H1 (cell line): ENCODE results near the gene FAM181B. TPM values are rescaled to one million over a fixed set of nuclear protein-coding genes. Genes with fewer than 3 reads are reported as not detected.

Source experiments
- CTCF ChIA-PET: fragments of 300-600 bp; sonication (Branson Sonifier 250); formaldehyde crosslinking; loops from one replicate; lab custom pipeline; 2021; ENCODE audit not compliant: partially characterized antibody; lab: Charles Lee
- POLR2A ChIA-PET: fragments of 300-600 bp; sonication (Branson Sonifier 250); formaldehyde crosslinking; loops from one replicate; lab custom pipeline; 2021; ENCODE audit warnings: inconsistent platforms; ENCODE audit not compliant: partially characterized antibody; lab: Charles Lee
- DNase-seq, 2 experiments: peaks; one replicate each; pipeline versions ENCODE4 v3.0.0 to v3.0.0-alpha.2; 2010 to 2022; ENCODE audit warnings: low spot score in 2 of 2, low read depth in 1 of 2, mixed read lengths in 1 of 2
- FAIRE-seq: peaks from 2 replicates; lab custom pipeline; 2011; peaks lifted over from hg19 to GRCh38; lab: Jason Lieb, UNC
- H2AFZ ChIP-seq: 2 replicates; pipeline ENCODE4 v1.8.1; 2012; ENCODE audit warnings: low read length, inconsistent platforms
- H2AK5ac ChIP-seq: 2 replicates; pipeline ENCODE4 v1.6.1; 2013; ENCODE audit warnings: low read depth, low read length
- H2BK120ac ChIP-seq: replicated peaks from 2 replicates; pipeline ENCODE3; 2013; ENCODE audit warnings: low read depth, low read length, inconsistent platforms
- H2BK12ac ChIP-seq: 2 replicates; pipeline ENCODE4 v1.6.1; 2013; ENCODE audit warnings: low read depth, low read length
- H2BK15ac ChIP-seq: 2 replicates; pipeline ENCODE4 v1.6.1; 2013; ENCODE audit warnings: low read length
- H2BK20ac ChIP-seq: 2 replicates; pipeline ENCODE4 v1.6.1; 2013; ENCODE audit warnings: low read length
- H2BK5ac ChIP-seq: 2 replicates; pipeline ENCODE4 v1.6.1; 2013; ENCODE audit warnings: low read depth, low read length
- H3K14ac ChIP-seq: 2 replicates; pipeline ENCODE4 v1.6.1; 2013; ENCODE audit warnings: inconsistent platforms; ENCODE audit not compliant: insufficient read length
- H3K18ac ChIP-seq: 2 replicates; pipeline ENCODE4 v1.6.1; 2013; ENCODE audit warnings: low read length; ENCODE audit errors: extremely low read depth
- H3K23ac ChIP-seq: 2 replicates; pipeline ENCODE4 v1.6.1; 2013; ENCODE audit warnings: inconsistent platforms; ENCODE audit not compliant: insufficient read length
- H3K23me2 ChIP-seq: 2 replicates; pipeline ENCODE4 v1.6.1; 2013; ENCODE audit warnings: low read depth, low read length
- H3K27ac ChIP-seq: 2 replicates; pipeline ENCODE4 v1.6.1; 2011; ENCODE audit warnings: low read depth, low read length, inconsistent platforms
- H3K27me3 ChIP-seq, 4 experiments: replicated peaks in 1 of 4; 1 replicate in 1 of 4; 2 replicates in 3 of 4; pipeline versions ENCODE4 v1.6.1 to v1.8.1; 2011 to 2013; ENCODE audit warnings: low read length in 3 of 4, mild to moderate bottlenecking in 3 of 4, inconsistent platforms in 2 of 4, mixed read lengths in 2 of 4, moderate library complexity in 1 of 4; ENCODE audit not compliant: control insufficient read depth in 3 of 4, insufficient read depth in 3 of 4; ENCODE audit errors: extremely low read depth in 1 of 4
- H3K36me3 ChIP-seq, 4 experiments: 2 replicates each; pipeline versions ENCODE4 v1.6.1 to v1.8.1; 2011 to 2013; ENCODE audit warnings: mild to moderate bottlenecking in 4 of 4, low read length in 3 of 4, moderate library complexity in 2 of 4, control low read depth in 1 of 4, inconsistent platforms in 1 of 4; ENCODE audit not compliant: insufficient read depth in 4 of 4, control insufficient read depth in 2 of 4
- H3K4ac ChIP-seq: replicated peaks from 2 replicates; pipeline ENCODE3; 2013; ENCODE audit warnings: low read length, low read depth, mixed read lengths, inconsistent platforms; ENCODE audit not compliant: insufficient read length
- H3K4me1 ChIP-seq, 4 experiments: replicated peaks in 1 of 4; 1 replicate in 1 of 4; 2 replicates in 3 of 4; pipeline versions ENCODE4 v1.6.1 to v1.8.1; 2011 to 2013; ENCODE audit warnings: low read length in 3 of 4, inconsistent platforms in 2 of 4, mixed read lengths in 1 of 4; ENCODE audit not compliant: insufficient read depth in 4 of 4, control insufficient read depth in 3 of 4
- H3K4me2 ChIP-seq, 2 experiments: 2 replicates each; pipeline versions ENCODE4 v1.6.1 to v1.8.1; 2011 to 2013; ENCODE audit warnings: low read depth in 2 of 2, low read length in 2 of 2, control low read depth in 1 of 2, inconsistent platforms in 1 of 2, mild to moderate bottlenecking in 1 of 2; ENCODE audit not compliant: insufficient read depth in 1 of 2
- H3K4me3 ChIP-seq, 4 experiments: fragments of 200-600, 300-600 bp in 1 of 4; sonication (generic), shearing (Covaris generic), sonication (Bioruptor Twin) in 1 of 4; 2 replicates each; pipeline versions ENCODE4 v1.5.1 to v1.8.1; 2011 to 2016; ENCODE audit warnings: low read length in 4 of 4, low read depth in 3 of 4, control low read depth in 2 of 4, inconsistent platforms in 2 of 4, mild to moderate bottlenecking in 2 of 4, mixed read lengths in 1 of 4, moderate library complexity in 1 of 4; ENCODE audit not compliant: insufficient read depth in 2 of 4; ENCODE audit errors: extremely low read depth in 1 of 4
- H3K56ac ChIP-seq: replicated peaks from 2 replicates; pipeline ENCODE3; 2013; ENCODE audit warnings: low read depth, mild to moderate bottlenecking, mixed read lengths, low read length, inconsistent platforms; ENCODE audit not compliant: insufficient read length
- H3K79me1 ChIP-seq: 2 replicates; pipeline ENCODE4 v1.6.1; 2013; ENCODE audit warnings: low read depth, low read length, control low read depth
- H3K79me2 ChIP-seq, 2 experiments: 2 replicates each; pipeline versions ENCODE4 v1.6.1 to v1.8.1; 2012 to 2013; ENCODE audit warnings: low read length in 2 of 2, mild to moderate bottlenecking in 2 of 2, inconsistent platforms in 1 of 2; ENCODE audit not compliant: insufficient read depth in 2 of 2, control insufficient read depth in 1 of 2
- H3K9ac ChIP-seq, 4 experiments: replicated peaks in 1 of 4; 1 replicate in 1 of 4; 2 replicates in 3 of 4; pipeline versions ENCODE4 v1.6.1 to v1.8.1; 2011 to 2013; ENCODE audit warnings: low read depth in 3 of 4, low read length in 3 of 4, control low read depth in 2 of 4, mild to moderate bottlenecking in 2 of 4, moderate library complexity in 2 of 4, inconsistent platforms in 1 of 4; ENCODE audit errors: extremely low read depth in 1 of 4
- H3K9me3 ChIP-seq, 2 experiments: 2 replicates each; pipeline versions ENCODE4 v1.6.1 to v1.8.1; 2012 to 2013; ENCODE audit warnings: mild to moderate bottlenecking in 2 of 2, moderate library complexity in 2 of 2, control low read depth in 1 of 2, inconsistent platforms in 1 of 2, low read depth in 1 of 2, low read length in 1 of 2, mixed read lengths in 1 of 2; ENCODE audit not compliant: insufficient read depth in 2 of 2
- H4K20me1 ChIP-seq, 2 experiments: replicated peaks in 1 of 2; 2 replicates each; pipeline versions ENCODE3 to v1.8.1; 2011 to 2013; ENCODE audit warnings: inconsistent platforms in 2 of 2, low read length in 2 of 2, mild to moderate bottlenecking in 1 of 2; ENCODE audit not compliant: insufficient read depth in 2 of 2, control insufficient read depth in 1 of 2
- H4K5ac ChIP-seq: 2 replicates; pipeline ENCODE4 v1.6.1; 2013; ENCODE audit warnings: low read length, low read depth, mixed read lengths, inconsistent platforms; ENCODE audit not compliant: insufficient read length
- H4K8ac ChIP-seq: 2 replicates; pipeline ENCODE4 v1.8.0; 2013; ENCODE audit warnings: mild to moderate bottlenecking, moderate library complexity, low read length, inconsistent platforms; ENCODE audit not compliant: insufficient read depth; ENCODE audit errors: extremely low read depth
- H4K91ac ChIP-seq: replicated peaks from 2 replicates; pipeline ENCODE3; 2013; ENCODE audit warnings: low read length, mixed read lengths, inconsistent platforms; ENCODE audit not compliant: insufficient read length
- CEBPB ChIP-seq: IDR thresholded peaks from 2 replicates; pipeline ENCODE4 v1.6.1; 2012; ENCODE audit warnings: low read depth, low read length
- CTCF ChIP-seq, 3 experiments: IDR thresholded peaks; 1 replicate in 2 of 3; 2 replicates in 1 of 3; pipeline versions ENCODE4 v1.5.1 to v1.6.1; 2011; ENCODE audit warnings: low read length in 3 of 3, mild to moderate bottlenecking in 3 of 3, inconsistent platforms in 2 of 3, low read depth in 1 of 3, moderate library complexity in 1 of 3; ENCODE audit not compliant: insufficient read depth in 1 of 3; ENCODE audit errors: control extremely low read depth in 1 of 3
- GTF2F1 ChIP-seq: IDR thresholded peaks from 2 replicates; pipeline ENCODE4 v1.6.1; 2012; ENCODE audit warnings: low read depth, low read length, improper control_type of control experiment, borderline replicate concordance
- HDAC2 ChIP-seq, 2 experiments: fragments of 300-600 bp in 1 of 2; sonication (generic) in 1 of 2; IDR thresholded peaks; 2 replicates each; pipeline ENCODE4 v1.6.1; 2011 to 2012; ENCODE audit warnings: low read depth in 2 of 2, low read length in 2 of 2, mild to moderate bottlenecking in 2 of 2, moderate library complexity in 2 of 2, borderline replicate concordance in 1 of 2, inconsistent platforms in 1 of 2
- RXRA ChIP-seq: IDR thresholded peaks from 2 replicates; pipeline ENCODE4 v1.6.1; 2011; ENCODE audit warnings: low read depth, mild to moderate bottlenecking, low read length, moderate library complexity; ENCODE audit not compliant: insufficient read depth
- SIRT6 ChIP-seq: IDR thresholded peaks from one replicate; pipeline ENCODE4 v1.7.1; 2012; ENCODE audit warnings: low read length, inconsistent platforms
- SP1 ChIP-seq: IDR thresholded peaks from 2 replicates; pipeline ENCODE4 v1.6.1; 2011; ENCODE audit warnings: low read depth, low read length
- TCF12 ChIP-seq: IDR thresholded peaks from 2 replicates; pipeline ENCODE4 v1.6.1; 2011; ENCODE audit warnings: low read depth, mild to moderate bottlenecking, low read length
- WGBS, 2 experiments: shearing (Covaris generic) in 1 of 2; methylation state at CpG; one replicate each; pipeline versions ENCODE4 v1.1.6 to v1.1.7; 2013 to 2015; ENCODE audit warnings: low lambda C conversion rate in 2 of 2, mixed read lengths in 2 of 2, inconsistent platforms in 1 of 2, low coverage in 1 of 2, missing lambda C conversion rate in 1 of 2; ENCODE audit not compliant: insufficient replicate concordance in 2 of 2, insufficient coverage in 1 of 2, insufficient read length in 1 of 2; ENCODE audit errors: extremely low coverage in 1 of 2, missing lambda C conversion rate in 1 of 2; 5-methylcytosine and 5-hydroxymethylcytosine counted together
- polyA plus RNA-seq, 7 experiments: library from polyadenylated mRNA; depleted of rRNA in 3 of 7; stranded (reverse) in 5 of 7; unstranded in 2 of 7; fragments of >200 nt in 5 of 7; fragments of 200-250 nt in 2 of 7; gene quantifications; 1 replicate in 5 of 7; 2 replicates in 1 of 7; 4 replicates in 1 of 7; pipeline versions ENCODE4 v1.2.1 to v1.2.3, GENCODE V29; 2011 to 2013; ENCODE audit warnings: missing spikeins in 2 of 7, mixed read lengths in 2 of 7
- total RNA-seq: library from RNA; stranded (reverse); fragmentation: NEBNext Ultra II Directional; extraction: Animal tissue kit (Norgen Biotek cat#: 25700); gene quantifications from 2 replicates; pipeline ENCODE4 v1.2.1, GENCODE V29; 2021

Gene FAM181B
- total and polyA plus RNA-seq, 2 of the 8 experiments (the other 6 are each of a cell fraction or from before 2014, with no cell fraction given) = 0.21 to 0.37 TPM

- Histone ChIP-seq H3K23me2 (no peaks in the 10 kb centered on the region), H2BK15ac (no peak overlapping the region), H4K91ac (no peak overlapping the region), H4K8ac (no peak overlapping the region), H2BK20ac (no peak overlapping the region), H3K79me1 (no peaks in the 10 kb centered on the region), H3K27ac (no peak overlapping the region), H2BK12ac (no peak overlapping the region), H3K4ac (no peak overlapping the region), H2BK120ac (no peak overlapping the region), H3K36me3 (no peaks in the 10 kb centered on the region), H3K18ac (no peak overlapping the region), H4K5ac (no peak overlapping the region), H3K4me1 (peaks cover 0 to 4% (median 1%) of the 10 kb centered on the region in 4 experiments; a peak in 3 of 7 replicates), H3K14ac (no peak overlapping the region), H3K4me3 (no peak overlapping the region), H3K79me2 (no peaks in the 10 kb centered on the region), H3K4me2 (no peak overlapping the region), H2AK5ac (no peak overlapping the region), H3K27me3 (no peaks in the 10 kb centered on the region), H3K23ac (no peak overlapping the region), H3K56ac (no peak overlapping the region), H3K9me3 (no peaks in the 10 kb centered on the region), H2BK5ac (no peak overlapping the region), H4K20me1 (no peaks in the 10 kb centered on the region), H3K9ac (no peak overlapping the region), H2AFZ (no peak overlapping the region)
- ChIA-PET POLR2A (no interaction called here), CTCF (interaction anchor here (0.9 to 1.6 kb wide), 3 partner anchors 9 to 26 kb away, joined by 3 to 9 read pairs (median 4); no protein-coding TSS in a partner anchor)
- no peak for DNase-seq
- WGBS, 2 experiments = 87% methylated on average over 8 of the region's 8 CpGs; no CpG with 5 or more reads in 1 of the 2 experiments
- no peak for FAIRE-seq
- TF ChIP-seq HDAC2 (IDR thresholded peaks at IDR 0.05; ENCODE audit: borderline replicate concordance in 1 of 2, low read depth in 2 of 2, low read length in 2 of 2) (no peak), CEBPB (no peak), RXRA (no peak), SIRT6 (no peak), TCF12 (no peak), CTCF (IDR thresholded peaks at IDR 0.05; ENCODE audit: control extremely low read depth in 1 of 3, insufficient read depth in 1 of 3, low read depth in 1 of 3, low read length in 3 of 3) (no peak), SP1 (no peak), GTF2F1 (no peak)
Measured at GRCh38 chr11:82756765-82757639, 23.3 kb upstream of the FAM181B start.
